ENCODE results near the gene VPS8. TPM values are rescaled to one million over a fixed set of nuclear protein-coding genes. Genes with fewer than 3 reads are reported as not detected.

VPS8 gene
- total and polyA plus RNA-seq, 2 of the 13 experiments (the other 11 are each of a cell fraction or from before 2014, with no cell fraction given): 14.2 to 35.1 TPM

GRCh38 chr3:184894051-184894450 lies 82.1 kb downstream of the VPS8 start (continued):
- no peak for TF ChIP-seq MLXIP (CRISPR knock-in tag; IDR thresholded peaks at IDR 0.05; ENCODE audit: borderline replicate concordance)
- no peak for TF ChIP-seq MBD4 (IDR thresholded peaks at IDR 0.05; ENCODE audit: borderline replicate concordance, low read length)
- no peak for TF ChIP-seq MIER2 (CRISPR knock-in tag; IDR thresholded peaks at IDR 0.05)
- TF ChIP-seq TP53 (CRISPR knock-in tag; conservative IDR thresholded peaks at IDR 0.05): no peak
- no peak for TF ChIP-seq U2AF2 (IDR thresholded peaks at IDR 0.05; ENCODE audit: low read depth, low read length)
- TF ChIP-seq CAMTA2 (CRISPR knock-in tag; IDR thresholded peaks at IDR 0.05; ENCODE audit: borderline replicate concordance): no peak
- TF ChIP-seq ARHGAP35 (CRISPR knock-in tag; IDR thresholded peaks at IDR 0.05; ENCODE audit: borderline replicate concordance): no peak
- no peak for TF ChIP-seq TARDBP (CRISPR knock-in tag; IDR thresholded peaks at IDR 0.05)
- no peak for TF ChIP-seq ZNF251 (CRISPR knock-in tag; IDR thresholded peaks at IDR 0.05)
- no peak for TF ChIP-seq ZSCAN5A (CRISPR knock-in tag; IDR thresholded peaks at IDR 0.05; ENCODE audit: borderline replicate concordance)
- no peak for TF ChIP-seq ZNF790 (CRISPR knock-in tag; IDR thresholded peaks at IDR 0.05; ENCODE audit: borderline replicate concordance)
- TF ChIP-seq HNRNPLL (IDR thresholded peaks at IDR 0.05; ENCODE audit: low read depth, low read length, poor library complexity, severe bottlenecking): no peak
- no peak for TF ChIP-seq ZNF749 (CRISPR knock-in tag; IDR thresholded peaks at IDR 0.05; ENCODE audit: borderline replicate concordance)
- TF ChIP-seq PHF8 (CRISPR knock-in tag; IDR thresholded peaks at IDR 0.05): no peak

Data from HepG2 (cell line).